KMS-11 (cell line): Measurements from ENCODE around the gene PTH2.

ENCODE experiments used
- H2AFZ ChIP-seq: fragments of 200-600 bp; sonication (generic); 2 replicates; pipeline ENCODE4 v1.6.1; 2016; ENCODE audit warnings: antibody characterized with exemption, mixed run types, low read depth
- H3K27ac ChIP-seq: fragments of 200-600 bp; sonication (generic); 2 replicates; pipeline ENCODE4 v1.6.1; 2016; ENCODE audit warnings: mild to moderate bottlenecking, mixed run types
- H3K27me3 ChIP-seq: fragments of 200-600 bp; sonication (generic); 2 replicates; pipeline ENCODE4 v1.6.1; 2017; ENCODE audit warnings: mild to moderate bottlenecking, low read depth, mixed run types, moderate library complexity; ENCODE audit not compliant: insufficient read depth
- H3K36me3 ChIP-seq: fragments of 200-600 bp; sonication (generic); 2 replicates; pipeline ENCODE4 v1.6.1; 2017; ENCODE audit warnings: mild to moderate bottlenecking, mixed run types; ENCODE audit not compliant: insufficient read depth
- H3K4me1 ChIP-seq: fragments of 200-600 bp; sonication (generic); 2 replicates; pipeline ENCODE4 v1.6.1; 2016; ENCODE audit warnings: mild to moderate bottlenecking, low read depth, mixed run types; ENCODE audit not compliant: poor library complexity, severe bottlenecking
- H3K4me2 ChIP-seq: fragments of 200-600 bp; sonication (generic); 2 replicates; pipeline ENCODE4 v1.7.0; 2016; ENCODE audit warnings: mild to moderate bottlenecking, mixed run types
- H3K4me3 ChIP-seq: fragments of 200-600 bp; sonication (generic); IDR thresholded peaks from 2 replicates; pipeline ENCODE4 v1.6.1; 2017; ENCODE audit warnings: low read depth, low read length, mixed read lengths; ENCODE audit not compliant: insufficient read depth
- H3K79me2 ChIP-seq: fragments of 200-600 bp; sonication (generic); 2 replicates; pipeline ENCODE4 v1.6.1; 2016; ENCODE audit warnings: low read depth, mixed run types; ENCODE audit not compliant: insufficient read depth
- H3K9ac ChIP-seq: fragments of 200-600 bp; sonication (generic); 2 replicates; pipeline ENCODE4 v1.6.1; 2016; ENCODE audit warnings: mild to moderate bottlenecking, mixed run types
- H4K20me1 ChIP-seq: fragments of 200-600 bp; sonication (generic); 2 replicates; pipeline ENCODE4 v1.6.1; 2016; ENCODE audit warnings: mild to moderate bottlenecking, mixed run types; ENCODE audit not compliant: insufficient read depth
- TF ChIP-seq, protein P1 (sequence below): fragments of 200-600 bp; sonication (generic); conservative IDR thresholded peaks from 2 replicates; pipeline ENCODE4 v1.6.1; 2017; ENCODE audit warnings: low read depth, mild to moderate bottlenecking, antibody characterized with exemption, low read length, moderate library complexity, mixed read lengths

Gene PTH2

GRCh38 chr19:49456326-49456725 is 33.1 kb upstream of the PTH2 start:
- no peak overlapping the region for H2AFZ ChIP-seq
- no peak overlapping the region for H3K9ac ChIP-seq
- TF ChIP-seq, protein P1, sequence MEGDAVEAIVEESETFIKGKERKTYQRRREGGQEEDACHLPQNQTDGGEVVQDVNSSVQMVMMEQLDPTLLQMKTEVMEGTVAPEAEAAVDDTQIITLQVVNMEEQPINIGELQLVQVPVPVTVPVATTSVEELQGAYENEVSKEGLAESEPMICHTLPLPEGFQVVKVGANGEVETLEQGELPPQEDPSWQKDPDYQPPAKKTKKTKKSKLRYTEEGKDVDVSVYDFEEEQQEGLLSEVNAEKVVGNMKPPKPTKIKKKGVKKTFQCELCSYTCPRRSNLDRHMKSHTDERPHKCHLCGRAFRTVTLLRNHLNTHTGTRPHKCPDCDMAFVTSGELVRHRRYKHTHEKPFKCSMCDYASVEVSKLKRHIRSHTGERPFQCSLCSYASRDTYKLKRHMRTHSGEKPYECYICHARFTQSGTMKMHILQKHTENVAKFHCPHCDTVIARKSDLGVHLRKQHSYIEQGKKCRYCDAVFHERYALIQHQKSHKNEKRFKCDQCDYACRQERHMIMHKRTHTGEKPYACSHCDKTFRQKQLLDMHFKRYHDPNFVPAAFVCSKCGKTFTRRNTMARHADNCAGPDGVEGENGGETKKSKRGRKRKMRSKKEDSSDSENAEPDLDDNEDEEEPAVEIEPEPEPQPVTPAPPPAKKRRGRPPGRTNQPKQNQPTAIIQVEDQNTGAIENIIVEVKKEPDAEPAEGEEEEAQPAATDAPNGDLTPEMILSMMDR, result no peak
- no peak overlapping the region for H3K4me2 ChIP-seq
- H3K27me3 ChIP-seq, result no peaks in the 10 kb centered on the region
- H3K79me2 ChIP-seq, result peaks cover 44% of the 10 kb centered on the region
- H3K27ac ChIP-seq, result peak overlapping the region; percentile 99; the same call in 1 of the 2 replicates
- no peak overlapping the region for H3K4me3 ChIP-seq
- H4K20me1 ChIP-seq, result no peaks in the 10 kb centered on the region
- H3K36me3 ChIP-seq, result no peaks in the 10 kb centered on the region
- H3K4me1 ChIP-seq, result peaks cover 76% of the 10 kb centered on the region

- TF ChIP-seq, protein P1, result no peak
- no peaks in the 10 kb centered on the region for H3K27me3 ChIP-seq
- no peak overlapping the region for H3K4me2 ChIP-seq
These were observed 32.5 kb upstream of the PTH2 start for GRCh38 chr19:49455773-49456172.

GRCh38 chr19:49453757-49454240 is 30.6 kb upstream of the PTH2 start:
- TF ChIP-seq, protein P1, result no peak
- Histone ChIP-seq H3K9ac (peak overlapping the region; percentile 81), H3K27ac (peak overlapping the region; percentile 88), H3K4me3 (no peak overlapping the region), H2AFZ (peak overlapping the region; percentile 7; the same call in 1 of the 2 replicates), H3K36me3 (no peaks in the 10 kb centered on the region), H3K4me1 (peaks cover 61% of the 10 kb centered on the region), H4K20me1 (no peaks in the 10 kb centered on the region), H3K27me3 (no peaks in the 10 kb centered on the region), H3K4me2 (peak overlapping the region; percentile 65), H3K79me2 (peaks cover 29% of the 10 kb centered on the region)

More at GRCh38 chr19:49455773-49456172, 32.5 kb upstream of the PTH2 start:
- Histone ChIP-seq H3K4me3 (no peak overlapping the region), H3K27ac (no peak overlapping the region), H3K36me3 (no peaks in the 10 kb centered on the region), H3K79me2 (peaks cover 46% of the 10 kb centered on the region), H2AFZ (no peak overlapping the region), H3K4me1 (peaks cover 74% of the 10 kb centered on the region), H3K9ac (no peak overlapping the region), H4K20me1 (no peaks in the 10 kb centered on the region)

DNA sequence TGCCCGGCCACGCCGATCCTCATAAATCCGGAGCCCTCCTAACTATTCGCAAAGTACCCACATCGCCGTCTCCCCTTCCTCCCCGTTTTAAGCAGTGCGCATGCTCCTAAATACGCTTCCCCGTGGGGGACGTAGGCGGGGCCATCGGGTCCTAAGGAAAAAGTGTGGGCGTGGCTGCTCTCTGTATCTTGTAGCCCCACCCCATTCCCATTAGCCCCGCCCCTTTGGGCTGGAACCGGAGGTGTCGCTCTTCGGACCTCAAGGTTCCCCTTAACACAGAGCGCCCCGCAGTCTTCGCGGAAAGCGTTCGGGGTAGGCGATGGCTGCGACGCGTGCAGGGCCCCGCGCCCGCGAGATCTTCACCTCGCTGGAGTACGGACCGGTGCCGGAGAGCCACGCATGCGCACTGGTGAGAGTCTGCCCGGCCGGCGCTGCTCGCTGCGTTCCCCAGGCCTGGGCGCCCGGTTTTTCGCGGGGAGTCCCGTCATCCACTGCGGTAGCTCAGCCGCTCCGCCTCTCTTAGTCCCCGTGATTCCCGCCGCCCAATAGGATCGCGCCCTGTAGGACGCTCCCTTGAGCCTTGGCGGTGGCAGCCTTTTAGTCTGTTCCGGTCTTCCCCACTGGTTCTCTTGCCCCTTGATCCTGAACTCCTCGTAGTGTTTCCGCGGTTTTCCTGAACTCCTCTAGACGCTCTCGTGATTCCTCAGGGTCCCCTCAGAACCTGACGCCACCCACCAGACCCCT is 29.9 kb upstream of the PTH2 start, which contains the start of gene ALDH16A1:
Gene ALDH16A1 (plus strand): TSS at position 213 of the 744 bp plus-strand sequence. CDS start 107 bp downstream, at position 320.
- H3K9ac ChIP-seq, result peak within 1 kb of the TSS; percentile 81
- peak within 1 kb of the TSS; percentile 65 for H3K4me2 ChIP-seq
- H3K79me2 ChIP-seq, result peaks cover 24% of the 10 kb centered on the region
- H3K27ac ChIP-seq, result peak within 1 kb of the TSS; percentile 88
- no peaks in the 10 kb centered on the region for H4K20me1 ChIP-seq
- H2AFZ ChIP-seq, result peak within 1 kb of the TSS; percentile 59
- peaks cover 55% of the 10 kb centered on the region for H3K4me1 ChIP-seq
- no peaks in the 10 kb centered on the region for H3K27me3 ChIP-seq
- H3K4me3 ChIP-seq, result no peak within 1 kb of the TSS
- no peaks in the 10 kb centered on the region for H3K36me3 ChIP-seq
- TF ChIP-seq, protein P1, result no peak
